Sigmoid colon (tissue), 7 donors: ENCODE data around the gene AFDN. TPM values are rescaled to one million over a fixed set of nuclear protein-coding genes. Genes with fewer than 3 reads are reported as not detected.

ENCODE experiments used
- DNase-seq: peaks from one replicate; pipeline ENCODE4 v3.0.0-alpha.2; 2019
- H3K27ac ChIP-seq, 4 donors: fragments of 200-600 bp; sonication (generic); one replicate each; pipeline ENCODE4 v1.5.1; 2016 to 2019; ENCODE audit warnings: mild to moderate bottlenecking in 1 of 4
- H3K27me3 ChIP-seq, 3 donors: fragments of 200-600 bp; sonication (generic); one replicate each; pipeline ENCODE4 v1.5.1; 2019; ENCODE audit warnings: mild to moderate bottlenecking in 1 of 3
- H3K36me3 ChIP-seq, 4 donors: fragments of 200-600 bp; sonication (generic); one replicate each; pipeline ENCODE4 v1.5.1; 2016 to 2019
- H3K4me1 ChIP-seq, 4 donors: fragments of 200-600 bp; sonication (generic); one replicate each; pipeline ENCODE4 v1.5.1; 2017 to 2019
- H3K4me3 ChIP-seq, 4 donors: fragments of 200-600 bp; sonication (generic); one replicate each; pipeline ENCODE4 v1.5.1; 2017 to 2019; ENCODE audit warnings: mild to moderate bottlenecking in 2 of 4, moderate library complexity in 1 of 4
- H3K9me3 ChIP-seq, 4 donors: fragments of 200-600 bp in 3 of 4; sonication (generic) in 3 of 4; one replicate each; pipeline versions ENCODE4 v1.5.1 to v1.6.1; 2013 to 2019
- EP300 ChIP-seq, 4 donors: sonication (generic); formaldehyde crosslinking; IDR thresholded peaks; one replicate each; pipeline ENCODE4 v1.6.1; 2017; ENCODE audit warnings: antibody characterized with exemption in 4 of 4
- POLR2A ChIP-seq, 2 donors: fragments of 450-650 bp; IDR thresholded peaks; one replicate each; pipeline ENCODE4 v1.6.1; 2016; ENCODE audit warnings: antibody characterized with exemption in 2 of 2, mild to moderate bottlenecking in 2 of 2, moderate library complexity in 2 of 2
- POLR2AphosphoS5 ChIP-seq, 4 donors: sonication (generic); formaldehyde crosslinking; IDR thresholded peaks; one replicate each; pipeline ENCODE4 v1.6.1; 2017; ENCODE audit warnings: antibody characterized with exemption in 4 of 4
- WGBS, 2 donors: extraction: QIAGEN DNeasy Blood & Tissue Kit; methylation state at CpG; one replicate each; pipeline ENCODE4 v1.1.7; 2013; 5-methylcytosine and 5-hydroxymethylcytosine counted together
- intact Hi-C: fragments of 100-400 bp; cut with DNase I; formaldehyde crosslinking; loops from one replicate; pipeline ENCODE4 v1.15.1; 2023
- polyA plus RNA-seq, 3 donors: library from polyadenylated mRNA; stranded (reverse); fragments of 200-250 nt; gene quantifications; one replicate each; pipeline ENCODE4 v1.2.3, GENCODE V29; 2013
- total RNA-seq, 4 donors: library from RNA; depleted of rRNA; stranded (reverse); fragments of >200 nt; gene quantifications; one replicate each; pipeline ENCODE4 v1.1.0, GENCODE V29; 2016
- TF ChIP-seq, protein P1 (sequence below), 4 experiments: fragments of 450-650 bp in 3 of 4; fragments of 200-600 bp in 1 of 4; IDR thresholded peaks; one replicate each; pipeline ENCODE4 v1.5.1; 2016 to 2019; ENCODE audit warnings: antibody characterized with exemption in 4 of 4, mild to moderate bottlenecking in 3 of 4, moderate library complexity in 2 of 4
- donor health status: healthy with polysubstance abuse.
- donor health status: Bipolar disorder and iron deficiency.
- donor health status: healthy.

AFDN gene
- total and polyA plus RNA-seq, 7 donors: 43.2 to 104 (median 83.6) TPM

GRCh38 chr6:168018664-168019063 lies 192.0 kb downstream of the AFDN start:
- no peak overlapping the region for H3K27ac ChIP-seq
- intact Hi-C loops: no loop called here
- H3K4me3 ChIP-seq: no peak overlapping the region
- no peak for DNase-seq
- no peaks in the 10 kb centered on the region for H3K4me1 ChIP-seq
- H3K9me3 ChIP-seq: no peaks in the 10 kb centered on the region
- no peaks in the 10 kb centered on the region for H3K36me3 ChIP-seq
- peaks cover 0 to 6% (median 0%) of the 10 kb centered on the region in 3 donors for H3K27me3 ChIP-seq
- 88 to 91% methylated on average over 15 of the region's 15 CpGs for WGBS, 2 donors
- TF ChIP-seq, protein P1, sequence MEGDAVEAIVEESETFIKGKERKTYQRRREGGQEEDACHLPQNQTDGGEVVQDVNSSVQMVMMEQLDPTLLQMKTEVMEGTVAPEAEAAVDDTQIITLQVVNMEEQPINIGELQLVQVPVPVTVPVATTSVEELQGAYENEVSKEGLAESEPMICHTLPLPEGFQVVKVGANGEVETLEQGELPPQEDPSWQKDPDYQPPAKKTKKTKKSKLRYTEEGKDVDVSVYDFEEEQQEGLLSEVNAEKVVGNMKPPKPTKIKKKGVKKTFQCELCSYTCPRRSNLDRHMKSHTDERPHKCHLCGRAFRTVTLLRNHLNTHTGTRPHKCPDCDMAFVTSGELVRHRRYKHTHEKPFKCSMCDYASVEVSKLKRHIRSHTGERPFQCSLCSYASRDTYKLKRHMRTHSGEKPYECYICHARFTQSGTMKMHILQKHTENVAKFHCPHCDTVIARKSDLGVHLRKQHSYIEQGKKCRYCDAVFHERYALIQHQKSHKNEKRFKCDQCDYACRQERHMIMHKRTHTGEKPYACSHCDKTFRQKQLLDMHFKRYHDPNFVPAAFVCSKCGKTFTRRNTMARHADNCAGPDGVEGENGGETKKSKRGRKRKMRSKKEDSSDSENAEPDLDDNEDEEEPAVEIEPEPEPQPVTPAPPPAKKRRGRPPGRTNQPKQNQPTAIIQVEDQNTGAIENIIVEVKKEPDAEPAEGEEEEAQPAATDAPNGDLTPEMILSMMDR (IDR thresholded peaks at IDR 0.05): no peak
- TF ChIP-seq POLR2AphosphoS5 (IDR thresholded peaks at IDR 0.05) (no peak), EP300 (IDR thresholded peaks at IDR 0.05) (no peak), POLR2A (IDR thresholded peaks at IDR 0.05) (no peak)

- Histone ChIP-seq H3K4me3 (no peak overlapping the region), H3K4me1 (no peaks in the 10 kb centered on the region), H3K9me3 (no peaks in the 10 kb centered on the region), H3K27ac (no peak overlapping the region), H3K27me3 (peaks cover 0 to 14% (median 0%) of the 10 kb centered on the region in 3 donors), H3K36me3 (no peaks in the 10 kb centered on the region)
- WGBS, 2 donors: 93 to 95% methylated on average over 8 of the region's 8 CpGs
- intact Hi-C loops: no loop called here
- DNase-seq: no peak
- no peak for TF ChIP-seq EP300 (IDR thresholded peaks at IDR 0.05)
- TF ChIP-seq POLR2A (IDR thresholded peaks at IDR 0.05): no peak
- TF ChIP-seq POLR2AphosphoS5 (IDR thresholded peaks at IDR 0.05): no peak
- TF ChIP-seq, protein P1 (IDR thresholded peaks at IDR 0.05): no peak
Observed at GRCh38 chr6:168020242-168020641, 193.5 kb downstream of the AFDN start.

DNA sequence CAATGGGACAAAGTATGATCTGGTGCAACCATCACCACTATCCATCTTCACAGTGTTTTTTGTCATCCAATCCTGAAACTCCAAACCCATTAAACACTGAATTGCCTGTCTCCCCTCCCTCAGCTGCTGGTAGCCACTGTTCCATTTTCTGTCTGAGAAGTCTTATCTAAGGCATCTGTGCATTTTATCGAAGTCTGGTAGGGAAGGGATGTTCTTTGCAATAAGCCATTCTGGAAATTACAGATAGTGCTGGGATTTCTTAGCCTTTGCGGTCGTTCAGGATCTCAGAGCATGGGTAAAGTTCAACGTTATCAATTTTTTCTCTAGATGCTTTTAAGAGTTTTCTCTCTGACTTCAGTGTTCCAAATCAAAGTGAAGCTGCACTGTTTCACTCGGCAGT lies 194.9 kb downstream of the AFDN start:
- TF ChIP-seq EP300 (IDR thresholded peaks at IDR 0.05): no peak
- no peak for TF ChIP-seq POLR2A (IDR thresholded peaks at IDR 0.05)
- TF ChIP-seq, protein P1 (IDR thresholded peaks at IDR 0.05): no peak
- TF ChIP-seq POLR2AphosphoS5 (IDR thresholded peaks at IDR 0.05): no peak
- H3K4me3 ChIP-seq: no peak overlapping the region
- H3K27me3 ChIP-seq: peaks cover 0 to 15% (median 0%) of the 10 kb centered on the region in 3 donors
- no peak overlapping the region for H3K27ac ChIP-seq
- intact Hi-C loops: no loop called here
- DNase-seq: no peak
- WGBS, 2 donors: 69 to 76% methylated on average over 5 of the region's 5 CpGs
- H3K4me1 ChIP-seq: no peaks in the 10 kb centered on the region
- no peaks in the 10 kb centered on the region for H3K36me3 ChIP-seq
- no peaks in the 10 kb centered on the region for H3K9me3 ChIP-seq

Other genes starting within 250 kb of the AFDN start
- gene KIF25, start 170.8 kb downstream of the AFDN start, total RNA-seq: under 1 TPM in 1 of 4 donors, not detected in 3; 0.54 TPM
- under 1 TPM in 1 of 3 donors, not detected in 2; 0.50 TPM for gene KIF25, start 170.8 kb downstream of the AFDN start, polyA plus RNA-seq